ENCODE data around the gene AOC3.

The AOC3 gene

DNA sequence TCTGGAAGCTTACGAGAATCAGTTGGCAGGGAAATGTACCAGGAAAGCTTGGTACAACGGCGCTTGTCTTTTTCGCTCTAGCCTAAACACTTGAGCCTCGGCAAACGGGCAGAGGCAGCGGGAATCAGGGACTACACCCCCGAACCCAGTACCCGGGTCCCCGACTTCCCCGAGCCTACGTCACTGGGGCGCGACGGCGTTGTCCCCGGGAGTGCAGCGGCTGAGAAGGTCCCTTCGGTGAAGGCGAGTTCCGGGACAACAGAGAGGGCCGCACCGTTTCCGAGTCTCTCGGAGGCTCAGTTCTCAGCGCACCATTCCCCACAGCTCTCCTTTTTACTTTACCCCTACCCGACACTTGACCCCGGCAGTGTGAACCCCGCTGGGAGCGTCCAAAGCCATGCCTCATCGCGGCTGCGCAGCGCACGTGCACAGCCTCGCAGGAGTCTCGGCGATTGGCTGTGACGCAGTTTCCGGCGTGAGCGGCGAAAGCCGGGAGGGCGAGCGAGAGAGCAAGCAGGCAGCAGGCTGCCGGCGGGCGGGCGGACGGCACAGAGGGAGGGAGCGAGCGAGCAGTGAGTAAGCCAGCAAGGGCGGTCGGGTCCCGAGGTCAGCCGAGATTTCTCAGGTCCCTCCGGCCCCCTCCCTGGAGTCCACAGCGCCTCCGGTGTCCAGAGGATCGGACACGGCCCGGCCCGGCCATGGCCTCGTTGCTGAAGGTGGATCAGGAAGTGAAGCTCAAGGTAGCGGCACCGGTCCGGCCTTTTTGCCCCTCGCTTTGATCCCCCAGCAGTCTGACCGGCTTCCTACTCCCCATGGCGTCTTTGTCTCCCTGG lies 17.8 kb upstream of the AOC3 start, which contains the start of gene PSME3:
Gene PSME3 (plus strand): TSS at position 464 of the 833 bp plus-strand sequence. CDS start 235 bp downstream, at position 699.
- H3K4me1 Mint-ChIP-seq: peaks cover 14% of the 10 kb centered on the region
- peak; percentile 90 for ATAC-seq (ENCODE audit: low read depth)

DNA sequence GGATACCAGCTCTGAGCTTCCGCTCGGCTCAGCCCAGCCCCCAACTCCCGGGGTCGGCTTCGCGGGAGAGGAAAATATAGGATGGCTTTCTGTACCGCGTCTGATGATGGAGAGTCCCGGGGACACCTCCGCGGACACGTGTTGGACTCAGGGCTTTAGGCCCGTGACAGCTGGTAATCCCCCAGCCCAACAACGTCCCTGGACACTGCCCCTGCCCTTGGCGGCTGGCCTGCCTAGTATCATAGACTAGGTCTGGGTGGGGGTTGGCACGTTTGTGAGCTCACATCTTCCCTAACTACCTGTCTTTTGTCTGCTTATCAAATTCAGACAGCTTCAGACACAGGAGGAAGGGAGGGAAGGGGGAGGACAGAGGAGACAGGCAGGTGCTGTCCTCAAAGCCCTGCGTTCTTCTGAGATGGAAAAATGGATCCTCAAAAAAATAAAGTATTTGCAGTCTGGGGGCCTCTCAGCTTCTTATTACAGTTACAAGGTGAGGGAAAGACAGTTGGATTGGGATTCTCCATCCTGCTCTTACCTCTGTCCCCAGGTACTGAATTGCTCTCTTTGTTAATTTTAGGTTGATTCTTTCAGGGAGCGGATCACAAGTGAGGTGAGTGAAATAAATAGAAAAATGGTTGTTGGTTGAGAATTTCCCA lies 17.1 kb upstream of the AOC3 start:
- Mint-ChIP-seq H3K27ac (peak overlapping the region; percentile 99), H3K36me3 (peaks cover 4% of the 10 kb centered on the region), H3K4me3 (peak overlapping the region; percentile 97), H3K9me3 (no peaks in the 10 kb centered on the region), H3K4me1 (peaks cover 14% of the 10 kb centered on the region), H3K27me3 (no peaks in the 10 kb centered on the region)
- DNase-seq (ENCODE audit: low spot score in 2 of 2): no peak
- no peak for ATAC-seq (ENCODE audit: low read depth)

More for the DNA sequence above, 17.8 kb upstream of the AOC3 start, which contains the start of gene PSME3:
- Mint-ChIP-seq H3K27me3 (no peaks in the 10 kb centered on the region), H3K4me3 (peak within 1 kb of the TSS; percentile 97), H3K36me3 (peaks cover 4% of the 10 kb centered on the region), H3K9me3 (no peaks in the 10 kb centered on the region), H3K27ac (peak within 1 kb of the TSS; percentile 99)
- peak; percentile 86 to 93 for DNase-seq (ENCODE audit: low spot score in 2 of 2)

DNA sequence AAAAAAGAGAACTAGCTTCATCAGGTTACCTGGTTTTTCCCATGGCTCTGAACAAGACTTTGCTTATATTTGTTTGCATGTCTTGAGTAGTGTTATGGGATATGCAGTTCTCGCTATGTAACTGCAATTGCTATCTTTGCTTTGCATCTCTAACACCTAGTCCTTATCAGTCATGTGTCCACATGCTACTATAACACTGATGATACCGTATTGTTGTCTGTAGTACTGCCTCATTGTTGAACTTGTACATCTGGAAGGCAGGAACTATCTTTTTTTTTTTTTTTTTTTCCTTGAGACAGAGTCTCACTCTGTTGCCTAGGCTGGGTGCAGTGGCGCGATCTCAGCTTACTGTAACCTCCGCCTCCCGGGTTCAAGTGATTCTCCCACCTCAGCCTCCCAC lies 15.3 kb upstream of the AOC3 start:
- H3K36me3 Mint-ChIP-seq: peaks cover 7% of the 10 kb centered on the region
- DNase-seq (ENCODE audit: low spot score in 2 of 2) (no peak), ATAC-seq (ENCODE audit: low read depth) (no peak)

DNA sequence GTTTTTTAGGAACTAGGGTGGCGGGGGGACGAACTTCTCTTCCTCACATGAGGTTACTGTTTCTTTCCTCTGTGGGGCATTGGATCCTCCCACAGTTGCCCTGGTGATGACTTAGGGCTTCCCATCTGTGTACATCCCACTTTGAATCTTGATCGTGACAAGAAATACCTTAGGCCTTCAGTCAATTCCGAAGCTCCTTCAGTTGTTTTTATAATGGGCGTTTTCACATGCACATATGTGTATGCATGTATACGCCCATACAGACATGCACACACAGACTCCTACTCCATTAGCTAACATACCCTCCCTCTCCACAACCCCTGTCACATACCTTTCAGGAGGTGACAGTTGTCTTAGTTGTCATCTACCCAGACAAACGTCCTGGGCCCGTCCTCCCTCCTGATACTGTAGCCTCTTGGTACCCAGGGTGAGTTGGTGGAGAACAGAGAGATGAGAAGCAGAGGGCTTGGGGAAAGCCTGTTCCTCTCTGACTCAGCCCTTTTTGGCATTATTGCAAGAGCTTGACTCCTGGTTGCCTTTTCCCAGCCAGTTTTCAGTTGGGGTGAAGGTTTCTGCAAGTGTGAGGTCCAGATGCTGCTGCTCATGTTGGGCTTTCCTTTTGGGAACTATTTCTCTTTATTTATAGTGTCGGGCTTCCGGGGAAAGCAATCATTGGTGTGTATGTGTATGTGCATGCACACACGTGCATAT lies 8.9 kb upstream of the AOC3 start:
- Mint-ChIP-seq H3K27ac (no peak overlapping the region), H3K9me3 (no peaks in the 10 kb centered on the region), H3K36me3 (peaks cover 25% of the 10 kb centered on the region), H3K27me3 (no peaks in the 10 kb centered on the region), H3K4me3 (no peak overlapping the region), H3K4me1 (peaks cover 2% of the 10 kb centered on the region)
- no peak for ATAC-seq (ENCODE audit: low read depth)
- no peak for DNase-seq (ENCODE audit: low spot score in 2 of 2)

More for the DNA sequence above, 15.3 kb upstream of the AOC3 start:
- H3K4me3 Mint-ChIP-seq: no peak overlapping the region
- no peak overlapping the region for H3K27ac Mint-ChIP-seq
- no peaks in the 10 kb centered on the region for H3K9me3 Mint-ChIP-seq
- no peaks in the 10 kb centered on the region for H3K27me3 Mint-ChIP-seq
- H3K4me1 Mint-ChIP-seq: peaks cover 14% of the 10 kb centered on the region

DNA sequence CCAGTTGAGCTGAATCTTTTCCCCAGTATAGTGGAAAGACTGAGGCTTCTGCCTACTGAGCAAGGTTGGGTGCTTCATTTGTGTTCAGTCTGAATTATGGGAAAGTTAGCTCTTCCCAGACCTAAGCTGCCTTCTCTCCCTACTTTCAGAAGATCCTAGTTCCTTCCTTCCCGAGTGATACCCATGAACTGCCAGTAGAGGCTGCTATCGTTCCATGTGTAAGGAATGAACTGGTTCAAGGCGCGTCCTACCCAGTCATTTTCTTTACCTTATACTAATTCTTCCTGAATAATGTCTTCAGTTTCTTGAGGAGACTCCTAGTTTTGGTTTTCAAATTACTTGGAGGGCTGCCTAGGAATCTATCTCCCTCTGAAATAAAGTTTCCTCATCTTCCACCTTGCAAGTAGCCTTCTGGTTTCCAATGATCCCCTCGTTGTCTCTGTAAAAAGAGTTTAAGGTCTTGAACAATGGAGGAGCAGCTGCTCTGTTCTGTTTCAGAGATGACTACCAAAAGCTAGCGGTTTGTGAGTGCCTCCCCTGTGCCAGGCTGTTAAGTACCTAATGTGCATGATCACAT lies 7.6 kb upstream of the AOC3 start:
- no peak overlapping the region for H3K4me3 Mint-ChIP-seq
- ATAC-seq (ENCODE audit: low read depth): peak; percentile 51
- H3K36me3 Mint-ChIP-seq: peaks cover 20% of the 10 kb centered on the region
- peak in 1 of 2 donors; percentile 29 for DNase-seq (ENCODE audit: low spot score in 2 of 2)
- peaks cover 2% of the 10 kb centered on the region for H3K4me1 Mint-ChIP-seq
- H3K27me3 Mint-ChIP-seq: no peaks in the 10 kb centered on the region
- H3K9me3 Mint-ChIP-seq: no peaks in the 10 kb centered on the region
- H3K27ac Mint-ChIP-seq: no peak overlapping the region

DNA sequence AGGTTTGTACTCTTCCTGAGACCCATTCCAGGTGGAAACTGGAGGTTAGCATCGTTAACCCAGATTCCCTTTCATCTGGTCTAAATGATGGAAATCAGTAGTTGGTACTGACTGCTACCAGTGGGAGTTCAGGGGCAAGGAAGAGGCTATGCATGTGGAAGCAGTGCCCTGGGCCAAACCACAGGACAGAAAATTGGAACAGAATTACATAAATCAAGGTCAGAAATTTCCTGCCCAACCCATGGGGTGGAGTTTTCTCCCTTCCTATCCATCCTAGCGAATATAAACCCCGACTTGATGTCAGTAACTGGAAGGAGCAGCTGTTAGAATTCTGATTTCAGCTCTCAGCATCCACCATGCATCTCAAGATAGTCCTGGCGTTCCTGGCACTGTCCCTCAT lies 6.7 kb upstream of the AOC3 start, which contains the start of gene AOC2:
Gene AOC2 (plus strand): TSS at position 310 of the 400 bp plus-strand sequence. CDS start 47 bp downstream, at position 357.
- Mint-ChIP-seq H3K4me1 (peaks cover 2% of the 10 kb centered on the region), H3K9me3 (no peaks in the 10 kb centered on the region), H3K27ac (no peak within 1 kb of the TSS), H3K4me3 (no peak within 1 kb of the TSS), H3K27me3 (no peaks in the 10 kb centered on the region), H3K36me3 (peaks cover 20% of the 10 kb centered on the region)
- ATAC-seq (ENCODE audit: low read depth) (no peak), DNase-seq (ENCODE audit: low spot score in 2 of 2) (no peak)

DNA sequence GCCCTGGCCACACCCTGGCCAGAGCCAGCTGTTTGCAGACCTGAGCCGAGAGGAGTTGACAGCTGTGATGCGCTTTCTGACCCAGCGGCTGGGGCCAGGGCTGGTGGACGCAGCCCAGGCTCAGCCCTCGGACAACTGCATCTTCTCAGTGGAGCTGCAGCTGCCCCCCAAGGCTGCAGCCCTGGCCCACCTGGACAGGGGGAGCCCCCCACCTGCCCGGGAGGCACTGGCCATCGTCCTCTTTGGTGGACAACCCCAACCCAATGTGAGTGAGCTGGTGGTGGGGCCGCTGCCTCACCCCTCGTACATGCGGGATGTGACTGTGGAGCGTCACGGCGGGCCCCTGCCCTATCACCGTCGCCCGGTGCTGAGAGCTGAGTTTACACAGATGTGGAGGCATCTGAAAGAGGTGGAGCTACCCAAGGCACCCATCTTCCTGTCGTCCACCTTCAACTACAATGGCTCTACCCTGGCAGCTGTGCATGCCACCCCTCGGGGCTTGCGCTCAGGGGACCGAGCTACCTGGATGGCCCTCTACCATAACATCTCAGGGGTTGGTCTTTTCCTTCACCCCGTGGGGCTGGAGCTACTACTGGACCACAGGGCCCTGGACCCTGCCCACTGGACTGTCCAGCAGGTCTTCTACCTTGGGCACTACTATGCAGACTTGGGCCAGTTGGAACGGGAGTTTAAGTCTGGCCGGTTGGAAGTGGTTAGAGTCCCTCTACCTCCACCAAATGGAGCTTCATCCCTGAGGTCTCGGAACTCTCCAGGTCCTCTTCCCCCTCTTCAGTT lies 6.0 kb upstream of the AOC3 start:
- ATAC-seq (ENCODE audit: low read depth) (no peak), DNase-seq (ENCODE audit: low spot score in 2 of 2) (no peak)
- H3K9me3 Mint-ChIP-seq: no peaks in the 10 kb centered on the region
- H3K36me3 Mint-ChIP-seq: peaks cover 17% of the 10 kb centered on the region
- no peak overlapping the region for H3K4me3 Mint-ChIP-seq
- H3K27me3 Mint-ChIP-seq: no peaks in the 10 kb centered on the region
- H3K4me1 Mint-ChIP-seq: peaks cover 2% of the 10 kb centered on the region
- no peak overlapping the region for H3K27ac Mint-ChIP-seq

DNA sequence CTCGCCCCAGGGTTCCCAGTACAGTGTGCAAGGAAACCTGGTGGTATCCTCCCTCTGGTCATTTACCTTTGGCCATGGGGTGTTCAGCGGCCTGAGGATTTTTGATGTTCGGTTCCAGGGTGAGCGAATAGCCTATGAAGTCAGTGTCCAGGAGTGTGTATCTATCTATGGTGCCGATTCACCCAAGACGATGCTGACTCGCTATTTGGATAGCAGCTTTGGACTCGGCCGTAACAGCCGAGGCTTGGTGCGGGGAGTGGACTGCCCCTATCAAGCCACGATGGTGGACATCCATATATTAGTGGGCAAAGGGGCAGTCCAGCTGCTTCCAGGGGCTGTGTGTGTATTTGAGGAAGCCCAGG lies 5.5 kb upstream of the AOC3 start:
- no peaks in the 10 kb centered on the region for H3K27me3 Mint-ChIP-seq
- peaks cover 2% of the 10 kb centered on the region for H3K4me1 Mint-ChIP-seq
- peaks cover 17% of the 10 kb centered on the region for H3K36me3 Mint-ChIP-seq
- H3K4me3 Mint-ChIP-seq: no peak overlapping the region
- no peak for ATAC-seq (ENCODE audit: low read depth)
- no peak for DNase-seq (ENCODE audit: low spot score in 2 of 2)
- H3K9me3 Mint-ChIP-seq: no peaks in the 10 kb centered on the region
- H3K27ac Mint-ChIP-seq: peak overlapping the region; percentile 48

DNA sequence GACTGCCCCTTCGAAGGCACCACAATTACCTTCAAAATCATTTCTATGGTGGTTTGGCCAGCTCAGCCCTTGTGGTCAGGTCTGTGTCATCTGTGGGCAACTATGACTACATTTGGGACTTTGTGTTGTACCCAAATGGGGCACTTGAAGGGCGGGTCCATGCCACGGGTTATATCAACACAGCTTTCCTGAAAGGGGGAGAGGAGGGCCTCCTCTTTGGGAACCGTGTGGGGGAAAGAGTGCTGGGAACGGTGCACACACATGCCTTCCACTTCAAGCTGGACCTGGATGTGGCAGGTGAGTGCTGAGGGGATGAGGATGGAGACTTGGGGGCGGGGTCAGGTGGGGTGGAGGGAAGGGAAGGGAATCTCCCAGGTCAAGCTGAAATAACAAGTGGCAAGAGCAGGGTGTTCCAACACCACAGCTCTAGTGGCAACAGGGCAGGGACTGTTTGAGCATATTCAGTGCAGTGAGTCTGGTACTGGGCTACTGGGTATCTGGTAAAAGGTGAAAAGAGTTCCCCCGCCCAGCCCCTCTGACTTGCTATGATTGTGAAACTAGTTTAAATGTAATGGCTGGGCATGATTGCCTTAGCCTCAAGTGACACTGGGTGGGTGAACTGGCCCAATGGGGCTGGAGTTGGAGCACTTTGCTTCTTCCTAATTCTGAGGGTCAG lies 4.9 kb upstream of the AOC3 start:
- Mint-ChIP-seq H3K4me1 (peaks cover 2% of the 10 kb centered on the region), H3K9me3 (no peaks in the 10 kb centered on the region), H3K27ac (peak overlapping the region; percentile 48), H3K36me3 (peaks cover 17% of the 10 kb centered on the region), H3K27me3 (no peaks in the 10 kb centered on the region), H3K4me3 (no peak overlapping the region)
- DNase-seq (ENCODE audit: low spot score in 2 of 2): no peak
- ATAC-seq (ENCODE audit: low read depth): no peak

DNA sequence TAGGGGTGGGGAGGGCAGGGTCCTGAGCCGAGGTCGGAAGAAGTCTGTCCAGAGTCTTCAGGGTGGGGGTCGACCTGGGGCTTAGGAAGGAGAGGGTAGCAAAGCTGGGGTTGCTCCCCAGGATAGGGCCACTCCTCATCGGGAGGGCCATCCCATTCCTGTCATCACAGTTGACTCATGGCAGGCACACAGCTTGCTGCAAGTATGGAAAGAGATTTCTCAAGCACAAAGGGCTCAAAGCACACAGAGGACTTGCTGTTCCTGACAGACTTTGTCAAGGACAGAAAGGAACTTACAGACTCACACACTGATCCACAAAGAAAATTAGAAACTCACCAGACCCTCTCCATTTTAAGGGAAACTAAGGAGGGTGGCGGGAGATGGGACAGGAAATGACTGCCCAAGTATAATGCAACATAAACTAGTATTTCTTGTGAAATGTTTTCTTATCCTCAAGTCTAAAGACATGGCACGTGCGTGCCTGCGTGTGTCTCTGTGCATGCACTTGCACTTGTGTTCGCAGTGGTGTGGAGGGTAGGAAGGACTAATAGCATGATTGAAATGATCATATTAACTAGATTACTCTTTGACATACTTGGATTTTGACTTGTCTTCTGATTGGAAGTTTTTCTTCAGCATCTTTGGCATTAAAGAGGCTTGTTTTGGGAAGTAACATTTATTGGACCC lies 4.3 kb upstream of the AOC3 start:
- H3K27me3 Mint-ChIP-seq: no peaks in the 10 kb centered on the region
- no peak overlapping the region for H3K4me3 Mint-ChIP-seq
- H3K9me3 Mint-ChIP-seq: no peaks in the 10 kb centered on the region
- ATAC-seq (ENCODE audit: low read depth): no peak
- no peak overlapping the region for H3K27ac Mint-ChIP-seq
- peaks cover 15% of the 10 kb centered on the region for H3K36me3 Mint-ChIP-seq
- H3K4me1 Mint-ChIP-seq: peaks cover 2% of the 10 kb centered on the region
- DNase-seq (ENCODE audit: low spot score in 2 of 2): no peak

DNA sequence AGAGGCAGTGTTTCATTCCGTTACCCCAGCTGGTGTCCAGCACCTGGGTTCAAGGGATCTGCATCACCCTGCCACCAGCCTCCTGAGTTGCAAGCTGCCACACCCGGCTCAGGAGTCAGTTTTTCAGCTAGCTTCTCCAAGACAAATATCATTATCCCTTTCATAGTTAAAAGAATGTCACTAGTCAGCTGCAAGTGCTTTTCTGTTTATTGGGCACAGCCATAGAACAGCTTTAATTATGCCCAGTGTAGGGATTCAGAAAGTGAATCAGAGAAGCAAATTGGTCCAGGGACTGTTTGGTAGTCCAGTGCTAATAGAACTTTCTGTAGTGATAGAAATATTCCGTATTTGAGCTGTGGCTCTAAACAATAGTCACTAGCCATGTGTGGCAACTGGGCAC lies 2.9 kb upstream of the AOC3 start:
- no peak for ATAC-seq (ENCODE audit: low read depth)
- Mint-ChIP-seq H3K27me3 (no peaks in the 10 kb centered on the region), H3K4me3 (no peak overlapping the region), H3K4me1 (peaks cover 2% of the 10 kb centered on the region), H3K9me3 (no peaks in the 10 kb centered on the region), H3K27ac (no peak overlapping the region), H3K36me3 (peaks cover 5% of the 10 kb centered on the region)
- DNase-seq (ENCODE audit: low spot score in 2 of 2): no peak

DNA sequence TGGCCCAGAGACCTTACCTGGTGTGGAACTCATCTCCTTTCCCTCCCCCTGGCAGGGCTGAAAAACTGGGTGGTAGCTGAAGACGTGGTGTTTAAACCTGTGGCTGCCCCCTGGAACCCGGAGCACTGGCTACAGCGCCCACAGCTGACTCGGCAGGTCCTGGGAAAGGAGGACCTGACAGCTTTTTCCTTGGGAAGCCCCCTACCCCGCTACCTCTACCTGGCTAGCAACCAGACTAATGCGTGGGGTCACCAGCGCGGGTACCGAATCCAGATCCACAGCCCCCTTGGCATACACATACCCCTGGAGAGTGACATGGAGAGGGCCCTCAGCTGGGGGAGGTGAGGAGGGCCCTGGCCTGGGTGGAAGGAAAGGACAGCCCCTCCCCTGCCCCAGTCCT lies 2.0 kb upstream of the AOC3 start:
- peaks cover 2% of the 10 kb centered on the region for H3K4me1 Mint-ChIP-seq
- H3K27me3 Mint-ChIP-seq: peaks cover 2% of the 10 kb centered on the region
- H3K27ac Mint-ChIP-seq: no peak overlapping the region
- H3K9me3 Mint-ChIP-seq: no peaks in the 10 kb centered on the region
- peaks cover 1% of the 10 kb centered on the region for H3K36me3 Mint-ChIP-seq
- no peak for ATAC-seq (ENCODE audit: low read depth)
- DNase-seq (ENCODE audit: low spot score in 2 of 2): no peak
- no peak overlapping the region for H3K4me3 Mint-ChIP-seq

All from memory B cell (primary cell).